GM19239 (cell line): ENCODE data around the gene GJC1.
"Not testable (repeated sequence)": the region's sequence is repeated elsewhere in the genome, so short reads cannot be mapped to it uniquely, and the experiment has no call there.

Source experiments
- DNase-seq: peaks from one replicate; pipeline ENCODE4 v3.0.0; 2011; ENCODE audit warnings: low spot score; ENCODE audit not compliant: insufficient read length
- FAIRE-seq: peaks from 2 replicates; lab custom pipeline; 2011; peaks lifted over from hg19 to GRCh38; lab: Jason Lieb, UNC

GJC1 gene

GRCh38 chr17:44766409-44767038, 63.6 kb downstream of the GJC1 start:
- DNase-seq (no peak), FAIRE-seq (no peak)

- FAIRE-seq (no peak), DNase-seq (no peak)
Measured at GRCh38 chr17:44765965-44766364, 64.1 kb downstream of the GJC1 start.

- FAIRE-seq, result no peak
- DNase-seq, result no peak
Measured at GRCh38 chr17:44763170-44763569, 66.9 kb downstream of the GJC1 start.

- FAIRE-seq, result no peak
- no peak for DNase-seq
Measured at GRCh38 chr17:44761932-44762810, 67.9 kb downstream of the GJC1 start.

- DNase-seq (no peak), FAIRE-seq (no peak)
Measured at GRCh38 chr17:44760474-44761308, 69.4 kb downstream of the GJC1 start.

GRCh38 chr17:44759916-44760243, 70.2 kb downstream of the GJC1 start:
- DNase-seq (no peak), FAIRE-seq (no peak)

GRCh38 chr17:44759086-44759915, 70.8 kb downstream of the GJC1 start:
- DNase-seq (no peak), FAIRE-seq (no peak)

- FAIRE-seq, result no peak
Measured at GRCh38 chr17:44758414-44759085, 71.5 kb downstream of the GJC1 start, which contains the start of gene ADAM11. Gene ADAM11 (plus strand): TSS chr17:44758988. CDS start chr17:44759200, 212 bp downstream.

GRCh38 chr17:44757918-44758413, 72.1 kb downstream of the GJC1 start:
- DNase-seq, result no peak
- FAIRE-seq, result no peak

More at GRCh38 chr17:44758414-44759085, 71.5 kb downstream of the GJC1 start, which contains the start of gene ADAM11:
- DNase-seq, result no peak

GRCh38 chr17:44757045-44757917, 72.8 kb downstream of the GJC1 start:
- DNase-seq (no peak), FAIRE-seq (no peak)

- not testable (repeated sequence) for DNase-seq, FAIRE-seq
Measured at GRCh38 chr17:44755180-44755579, 74.9 kb downstream of the GJC1 start.

- FAIRE-seq (no peak), DNase-seq (no peak)
Measured at GRCh38 chr17:44754276-44754675, 75.8 kb downstream of the GJC1 start.

GRCh38 chr17:44752953-44753861, 76.9 kb downstream of the GJC1 start:
- DNase-seq, result no peak
- no peak for FAIRE-seq

GRCh38 chr17:44751806-44752205, 78.3 kb downstream of the GJC1 start:
- DNase-seq (no peak), FAIRE-seq (no peak)

GRCh38 chr17:44751331-44751730, 78.8 kb downstream of the GJC1 start:
- no peak for FAIRE-seq
- no peak for DNase-seq

- FAIRE-seq, result no peak
- DNase-seq, result no peak
Measured at GRCh38 chr17:44749980-44750318, 80.1 kb downstream of the GJC1 start.
